Smooth muscle cell of the coronary artery (primary cell): Measurements from ENCODE around the gene PROCR. TPM values are rescaled to one million over a fixed set of nuclear protein-coding genes. Genes with fewer than 3 reads are reported as not detected.

ENCODE experiments used
- total RNA-seq: library from RNA; depleted of rRNA; stranded (reverse); fragments of >200 nt; gene quantifications from 2 replicates; pipeline ENCODE4 v1.2.3, GENCODE V29; 2014; ENCODE audit warnings: low replicate concordance

PROCR gene
- total RNA-seq: 77.8 and 106 TPM in 2 replicates

GRCh38 chr20:35171753-35172433 is at the start of gene PROCR:
Gene PROCR, plus strand, starts transcription at chr20:35172072. Its CDS starts 83 bp downstream, at chr20:35172155.

DNA sequence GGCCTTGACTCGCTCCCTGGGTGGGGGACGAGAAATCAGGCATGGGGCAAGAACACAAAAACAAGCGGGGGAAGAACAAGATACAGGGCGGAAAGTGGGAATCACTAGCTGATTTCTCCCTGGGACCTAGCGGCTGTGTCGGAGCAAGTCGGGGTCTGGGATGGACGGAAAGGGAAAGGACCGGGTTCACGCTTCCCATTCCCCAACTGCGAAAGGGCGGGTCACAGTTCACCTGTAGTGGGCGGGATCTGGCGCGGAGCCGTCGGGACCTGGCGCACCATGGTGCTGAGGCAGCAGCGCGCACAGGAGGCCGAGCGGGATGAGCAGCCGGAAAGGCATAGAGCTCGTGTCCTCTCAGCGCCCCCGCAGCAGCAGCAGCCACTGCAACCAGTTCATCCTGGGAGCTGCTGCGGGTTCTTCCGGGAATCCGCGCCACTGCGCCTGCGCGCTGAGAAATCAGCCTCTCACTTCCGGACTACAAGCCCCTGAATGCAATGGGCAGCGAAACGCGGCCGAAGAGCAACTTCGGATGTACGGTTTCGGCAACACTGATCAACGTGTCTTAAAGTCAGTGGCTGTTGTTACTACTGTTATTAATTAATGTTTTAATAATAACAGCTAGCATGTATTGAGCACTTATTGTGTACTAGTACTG is 24.8 kb upstream of the PROCR start, which contains the start of gene EDEM2:
Gene EDEM2 (minus strand): TSS at position 417 of the 655 bp plus-strand sequence. CDS start 78 bp downstream, at position 339.

DNA sequence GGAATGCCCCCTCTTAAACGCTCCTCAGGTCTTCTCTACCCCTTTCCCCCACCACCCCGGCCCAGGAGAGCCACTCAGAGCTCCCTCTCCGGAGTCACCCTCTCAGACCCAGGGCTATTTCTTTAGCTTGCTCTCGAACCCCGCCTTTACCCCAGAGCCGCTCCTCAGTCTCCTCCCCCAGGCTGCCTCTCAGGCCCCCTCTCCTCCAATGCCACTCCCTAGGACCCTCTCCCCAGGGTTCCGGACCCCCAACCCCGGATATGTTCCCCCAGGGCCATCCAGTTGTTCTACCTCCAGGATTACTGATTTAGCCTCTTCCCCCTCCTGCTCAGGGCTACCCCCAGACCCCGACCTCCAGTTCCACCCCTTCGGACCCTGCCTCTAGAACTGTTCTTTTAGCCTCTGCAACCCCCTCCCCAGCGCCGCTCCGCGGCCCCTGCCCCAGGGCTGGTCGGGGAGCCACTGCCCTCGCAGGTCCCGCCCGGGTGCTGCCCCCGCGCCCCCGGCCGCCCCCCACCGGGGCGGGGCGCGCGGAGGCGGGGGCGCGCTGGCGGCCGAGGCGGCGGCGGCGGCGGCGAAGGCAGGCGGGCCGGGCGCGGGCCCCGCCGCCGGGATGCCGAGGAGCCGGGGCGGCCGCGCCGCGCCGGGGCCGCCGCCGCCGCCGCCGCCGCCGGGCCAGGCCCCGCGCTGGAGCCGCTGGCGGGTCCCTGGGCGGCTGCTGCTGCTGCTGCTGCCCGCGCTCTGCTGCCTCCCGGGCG is 54.4 kb downstream of the PROCR start, which contains the start of gene MMP24:
Gene MMP24 (plus strand): TSS at position 565 of the 758 bp plus-strand sequence. CDS start 49 bp downstream, at position 614.

Other genes with a start within 250 kb of the PROCR start
- gene GSS, start 216.3 kb upstream of the PROCR start, total RNA-seq: 46.8 and 66.1 TPM in 2 replicates
- gene MYH7B, start 216.2 kb upstream of the PROCR start, total RNA-seq: under 0.01 and 0.47 TPM in 2 replicates
- gene TRPC4AP, start 79.3 kb upstream of the PROCR start, total RNA-seq: 41.1 and 69.9 TPM in 2 replicates
- gene EDEM2, start 24.7 kb upstream of the PROCR start, total RNA-seq: 68.3 and 79.9 TPM in 2 replicates
- gene MMP24, start 54.6 kb downstream of the PROCR start, total RNA-seq: 0.23 and 0.38 TPM in 2 replicates
- 10.9 and 49.0 TPM in 2 replicates for gene MMP24OS, start 106.0 kb downstream of the PROCR start, total RNA-seq
- 108 and 184 TPM in 2 replicates for gene EIF6, start 112.7 kb downstream of the PROCR start, total RNA-seq
- not detected in 2 replicates for gene FAM83C, start 120.4 kb downstream of the PROCR start, total RNA-seq
- 25.5 and 34.3 TPM in 2 replicates for gene UQCC1, start 239.9 kb downstream of the PROCR start, total RNA-seq